AG09309 (cell line): ENCODE data around the gene STK32C.
"Not testable (repeated sequence)": the region's sequence is repeated elsewhere in the genome, so short reads cannot be mapped to it uniquely, and the experiment has no call there.

Experiments used
- DNase-seq: peaks from one replicate; pipeline ENCODE4 v3.0.0-alpha.2; 2010; ENCODE audit warnings: low read depth
- H3K4me3 ChIP-seq: 2 replicates; pipeline ENCODE4 v1.5.1; 2011; ENCODE audit warnings: mild to moderate bottlenecking, low read depth, low read length, moderate library complexity; ENCODE audit not compliant: control insufficient read depth
- TF ChIP-seq, protein P1 (sequence below): IDR thresholded peaks from 2 replicates; pipeline ENCODE4 v1.5.1; 2011; ENCODE audit warnings: mild to moderate bottlenecking, low read depth, low read length, inconsistent platforms; ENCODE audit not compliant: insufficient read depth, control insufficient read depth; ENCODE audit errors: missing control alignments

Gene STK32C

DNA sequence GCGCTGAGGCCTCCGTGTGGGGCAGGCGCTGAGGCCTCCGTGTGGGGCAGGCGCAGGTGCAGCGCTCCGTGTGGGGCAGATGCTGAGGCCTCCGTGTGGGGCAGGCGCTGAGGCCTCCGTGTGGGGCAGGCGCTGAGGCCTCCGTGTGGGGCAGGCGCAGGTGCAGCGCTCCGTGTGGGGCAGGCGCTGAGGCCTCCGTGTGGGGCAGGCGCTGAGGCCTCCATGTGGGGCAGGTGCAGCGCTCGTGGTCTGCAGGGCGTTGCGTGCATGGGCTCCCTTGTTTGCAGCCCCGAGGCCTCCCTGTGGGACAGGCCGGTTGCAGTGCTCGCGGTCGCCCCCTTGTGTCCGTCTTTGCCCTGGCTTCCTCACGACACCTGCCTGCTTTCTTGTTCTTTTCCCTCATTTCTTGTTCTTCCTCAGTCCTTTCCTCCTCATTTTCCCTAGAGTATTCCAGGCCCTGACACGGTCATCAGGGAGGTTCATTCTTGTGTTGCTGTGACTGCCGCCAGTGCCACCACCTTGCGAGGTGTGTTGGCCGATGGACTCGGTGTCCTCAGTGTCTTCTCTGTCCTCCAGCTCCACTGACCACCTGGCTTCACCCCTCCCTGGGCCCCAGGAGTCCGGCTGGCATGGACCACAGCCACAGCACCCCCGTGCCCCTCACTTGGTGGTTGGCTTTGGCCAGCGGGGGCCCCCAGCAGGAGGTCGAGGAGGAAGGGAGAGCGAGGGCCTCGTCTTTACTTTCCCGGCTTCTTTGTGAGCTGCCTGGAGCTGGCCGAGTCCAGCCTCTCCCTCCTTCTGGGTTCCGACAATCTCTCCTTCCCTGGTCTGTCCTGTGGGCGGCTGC is 44.9 kb upstream of the STK32C start:
- TF ChIP-seq, protein P1, sequence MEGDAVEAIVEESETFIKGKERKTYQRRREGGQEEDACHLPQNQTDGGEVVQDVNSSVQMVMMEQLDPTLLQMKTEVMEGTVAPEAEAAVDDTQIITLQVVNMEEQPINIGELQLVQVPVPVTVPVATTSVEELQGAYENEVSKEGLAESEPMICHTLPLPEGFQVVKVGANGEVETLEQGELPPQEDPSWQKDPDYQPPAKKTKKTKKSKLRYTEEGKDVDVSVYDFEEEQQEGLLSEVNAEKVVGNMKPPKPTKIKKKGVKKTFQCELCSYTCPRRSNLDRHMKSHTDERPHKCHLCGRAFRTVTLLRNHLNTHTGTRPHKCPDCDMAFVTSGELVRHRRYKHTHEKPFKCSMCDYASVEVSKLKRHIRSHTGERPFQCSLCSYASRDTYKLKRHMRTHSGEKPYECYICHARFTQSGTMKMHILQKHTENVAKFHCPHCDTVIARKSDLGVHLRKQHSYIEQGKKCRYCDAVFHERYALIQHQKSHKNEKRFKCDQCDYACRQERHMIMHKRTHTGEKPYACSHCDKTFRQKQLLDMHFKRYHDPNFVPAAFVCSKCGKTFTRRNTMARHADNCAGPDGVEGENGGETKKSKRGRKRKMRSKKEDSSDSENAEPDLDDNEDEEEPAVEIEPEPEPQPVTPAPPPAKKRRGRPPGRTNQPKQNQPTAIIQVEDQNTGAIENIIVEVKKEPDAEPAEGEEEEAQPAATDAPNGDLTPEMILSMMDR: peak; percentile 86
- not testable (repeated sequence) for H3K4me3 ChIP-seq, DNase-seq

- no peak overlapping the region for H3K4me3 ChIP-seq
- DNase-seq: no peak
- TF ChIP-seq, protein P1: no peak
These were observed 43.9 kb upstream of the STK32C start for GRCh38 chr10:132351611-132352010.

- H3K4me3 ChIP-seq: no peak overlapping the region
- no peak for DNase-seq
- TF ChIP-seq, protein P1: no peak
These were observed 43.2 kb upstream of the STK32C start for GRCh38 chr10:132350946-132351345.

DNA sequence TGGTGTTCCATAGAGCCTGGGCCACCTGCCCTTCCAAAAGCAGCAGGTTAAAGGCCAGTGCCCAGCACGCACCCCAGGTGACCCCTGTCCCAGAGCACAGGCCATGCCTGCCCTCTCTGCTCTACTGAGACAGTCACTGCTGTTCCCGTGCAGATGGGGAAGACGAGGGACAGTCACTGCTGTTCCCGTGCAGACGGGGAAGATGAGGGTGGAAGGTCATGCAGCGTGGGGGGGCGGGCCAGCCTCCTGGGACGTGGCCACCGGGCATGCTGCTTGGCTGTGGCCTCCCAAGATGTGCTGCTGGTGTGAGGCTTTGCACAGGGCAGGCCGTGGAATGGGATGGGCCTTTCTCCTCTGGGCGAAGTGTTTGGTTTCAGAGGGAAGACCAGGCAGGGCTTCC is 42.6 kb upstream of the STK32C start:
- TF ChIP-seq, protein P1: no peak
- no peak for DNase-seq
- H3K4me3 ChIP-seq: no peak overlapping the region

GRCh38 chr10:132349766-132350165 is 42.0 kb upstream of the STK32C start:
- no peak for DNase-seq
- H3K4me3 ChIP-seq: no peak overlapping the region

GRCh38 chr10:132347931-132348267 is 40.1 kb upstream of the STK32C start:
- no peak for DNase-seq
- TF ChIP-seq, protein P1: no peak
- H3K4me3 ChIP-seq: no peak overlapping the region

More at GRCh38 chr10:132349766-132350165, 42.0 kb upstream of the STK32C start:
- TF ChIP-seq, protein P1: no peak
